ENCODE measurements around the gene PMPCB. TPM values are rescaled to one million over a fixed set of nuclear protein-coding genes. Genes with fewer than 3 reads are reported as not detected.
A peak's percentile ranks its signal among the peaks of the same experiment; 100 is the strongest.

PMPCB gene
- total RNA-seq, 1 experiment from 2014 or later = 73.9 TPM

GRCh38 chr7:103346396-103346795, 49.2 kb downstream of the PMPCB start:
- Mint-ChIP-seq H3K4me1 (ENCODE audit: insufficient read depth, unreplicated experiment) (peaks cover 30% of the 10 kb centered on the region), H3K36me3 (ENCODE audit: insufficient read depth, unreplicated experiment) (peaks cover 10% of the 10 kb centered on the region), H3K9me3 (ENCODE audit: unreplicated experiment) (no peaks in the 10 kb centered on the region), H3K4me3 (ENCODE audit: unreplicated experiment) (peak overlapping the region; percentile 98), H3K27ac (ENCODE audit: low read depth, unreplicated experiment) (no peak overlapping the region), H3K27me3 (ENCODE audit: insufficient read depth, unreplicated experiment) (no peaks in the 10 kb centered on the region)
- CTCF ChIA-PET = interaction anchor here (1.0 to 1.6 kb wide), 2 partner anchors 49 to 100 kb away, joined by 3 to 5 read pairs; partner anchors contain the start of gene PMPCB
- no TSS peak for BruUV-seq (replicated peaks)
- no peak for DNase-seq (ENCODE audit: unreplicated experiment)
- intact Hi-C loops (cut with micrococcal nuclease) = loop anchor here (2.0 to 10.0 kb wide), 2 partner anchors 52 to 60 kb away; partner anchors contain the start of gene PMPCB
- POLR2A ChIA-PET = interaction anchor here (0.6 to 2.4 kb wide), 5 partner anchors 7 to 845 kb away, joined by 3 to 7 read pairs (median 4); partner anchors contain the start of gene ARMC10
- TF ChIP-seq CTCF (IDR thresholded peaks at IDR 0.05; ENCODE audit: unreplicated experiment) = no peak

- intact Hi-C loops (cut with micrococcal nuclease) = loop anchor here (2.0 to 10.0 kb wide), 2 partner anchors 53 to 59 kb away; partner anchors contain the start of gene PMPCB
- no peaks in the 10 kb centered on the region for H3K27me3 Mint-ChIP-seq (ENCODE audit: insufficient read depth, unreplicated experiment)
- no peak for TF ChIP-seq CTCF (IDR thresholded peaks at IDR 0.05; ENCODE audit: unreplicated experiment)
- H3K4me1 Mint-ChIP-seq (ENCODE audit: insufficient read depth, unreplicated experiment) = peaks cover 31% of the 10 kb centered on the region
- peak; percentile 91 for DNase-seq (ENCODE audit: unreplicated experiment)
- BruUV-seq (replicated peaks) = TSS peak; percentile 63
- H3K27ac Mint-ChIP-seq (ENCODE audit: low read depth, unreplicated experiment) = peak within 1 kb of the TSS; percentile 99
- ChIA-PET POLR2A (interaction anchor here (0.6 to 3.4 kb wide), 18 partner anchors 8 to 1669 kb away, joined by 3 to 14 read pairs (median 4); partner anchors contain the start of genes ARMC10, FBXL13, NAPEPLD and PMPCB), CTCF (interaction anchor here (0.6 to 1.6 kb wide), 4 partner anchors 50 to 884 kb away, joined by 3 to 5 read pairs (median 4); partner anchors contain the start of gene PMPCB)
- peak within 1 kb of the TSS; percentile 98 for H3K4me3 Mint-ChIP-seq (ENCODE audit: unreplicated experiment)
- H3K9me3 Mint-ChIP-seq (ENCODE audit: unreplicated experiment) = no peaks in the 10 kb centered on the region
- peaks cover 10% of the 10 kb centered on the region for H3K36me3 Mint-ChIP-seq (ENCODE audit: insufficient read depth, unreplicated experiment)
Measured at GRCh38 chr7:103347507-103348267, 50.5 kb downstream of the PMPCB start, which contains the start of gene PSMC2. PSMC2 (plus strand) TSS chr7:103347643; CDS start chr7:103347712, 69 bp downstream.

GRCh38 chr7:103348452-103348851, 51.2 kb downstream of the PMPCB start:
- CTCF ChIA-PET = interaction anchor here (0.6 kb wide), 1 partner anchor 99 kb away, joined by 4 read pairs; no protein-coding TSS in a partner anchor
- Mint-ChIP-seq H3K27ac (ENCODE audit: low read depth, unreplicated experiment) (peak overlapping the region; percentile 99), H3K4me3 (ENCODE audit: unreplicated experiment) (peak overlapping the region; percentile 98), H3K9me3 (ENCODE audit: unreplicated experiment) (no peaks in the 10 kb centered on the region), H3K36me3 (ENCODE audit: insufficient read depth, unreplicated experiment) (peaks cover 12% of the 10 kb centered on the region), H3K4me1 (ENCODE audit: insufficient read depth, unreplicated experiment) (peaks cover 31% of the 10 kb centered on the region), H3K27me3 (ENCODE audit: insufficient read depth, unreplicated experiment) (no peaks in the 10 kb centered on the region)
- DNase-seq (ENCODE audit: unreplicated experiment) = no peak
- intact Hi-C loops (cut with micrococcal nuclease) = loop anchor here (10.0 kb wide), 1 partner anchor 54 kb away; the partner anchor contains the start of gene PMPCB
- POLR2A ChIA-PET = interaction anchor here (0.9 to 3.4 kb wide), 14 partner anchors 8 to 1669 kb away, joined by 3 to 14 read pairs (median 4); partner anchors contain the start of genes ARMC10, FBXL13 and PMPCB
- no TSS peak for BruUV-seq (replicated peaks)
- no peak for TF ChIP-seq CTCF (IDR thresholded peaks at IDR 0.05; ENCODE audit: unreplicated experiment)

- POLR2A ChIA-PET = interaction anchor here (1.2 to 3.4 kb wide), 4 partner anchors 10 to 56 kb away, joined by 3 to 14 read pairs (median 10); partner anchors contain the start of gene PMPCB
- peaks cover 31% of the 10 kb centered on the region for H3K4me1 Mint-ChIP-seq (ENCODE audit: insufficient read depth, unreplicated experiment)
- H3K27me3 Mint-ChIP-seq (ENCODE audit: insufficient read depth, unreplicated experiment) = no peaks in the 10 kb centered on the region
- H3K27ac Mint-ChIP-seq (ENCODE audit: low read depth, unreplicated experiment) = peak overlapping the region; percentile 99
- intact Hi-C loops (cut with micrococcal nuclease) = loop anchor here (10.0 kb wide), 1 partner anchor 54 kb away; the partner anchor contains the start of gene PMPCB
- DNase-seq (ENCODE audit: unreplicated experiment) = no peak
- peak overlapping the region; percentile 98 for H3K4me3 Mint-ChIP-seq (ENCODE audit: unreplicated experiment)
- TF ChIP-seq CTCF (IDR thresholded peaks at IDR 0.05; ENCODE audit: unreplicated experiment) = no peak
- no peaks in the 10 kb centered on the region for H3K9me3 Mint-ChIP-seq (ENCODE audit: unreplicated experiment)
- CTCF ChIA-PET = interaction anchor here (0.7 kb wide), 1 partner anchor 62 kb away, joined by 3 read pairs; no protein-coding TSS in a partner anchor
- H3K36me3 Mint-ChIP-seq (ENCODE audit: insufficient read depth, unreplicated experiment) = peaks cover 15% of the 10 kb centered on the region
- BruUV-seq (replicated peaks) = no TSS peak
Measured at GRCh38 chr7:103348959-103349358, 51.7 kb downstream of the PMPCB start.
